GM23248 (cell line): ENCODE data around the gene BSPH1.
"Not testable (repeated sequence)": the region's sequence is repeated elsewhere in the genome, so short reads cannot be mapped to it uniquely, and the experiment has no call there.

Experiments
- EZH2 ChIP-seq: fragments of 200-600 bp; sonication (generic); IDR thresholded peaks from 2 replicates; pipeline ENCODE4 v1.6.1; 2018; ENCODE audit warnings: antibody characterized with exemption, mild to moderate bottlenecking; ENCODE audit not compliant: insufficient read depth, poor library complexity, severe bottlenecking
- EZH2phosphoT487 ChIP-seq: fragments of 200-600 bp; sonication (generic); IDR thresholded peaks from 2 replicates; pipeline ENCODE4 v1.6.1; 2018; ENCODE audit warnings: antibody characterized with exemption, moderate library complexity, mild to moderate bottlenecking, low read depth; ENCODE audit not compliant: insufficient read depth

DNA sequence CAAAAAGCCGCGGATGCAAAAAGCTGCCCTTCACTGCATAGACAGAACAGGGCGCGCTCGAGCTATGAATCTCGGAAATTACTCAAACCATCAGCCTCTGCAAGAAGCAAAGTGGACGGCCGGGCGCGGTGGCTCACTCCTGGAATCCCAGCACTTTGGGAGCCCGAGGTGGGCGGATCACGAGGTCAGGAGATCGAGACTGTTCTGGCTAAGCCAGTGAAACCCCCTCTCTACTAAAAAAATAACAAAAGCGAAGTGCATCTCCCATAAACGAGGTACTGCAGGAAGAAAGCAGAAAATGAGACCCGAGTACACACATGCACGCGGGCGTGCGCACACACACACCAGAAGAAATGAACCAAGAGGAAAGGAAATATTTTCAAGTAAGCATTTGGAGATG lies 39.8 kb downstream of the BSPH1 start:
- not testable (repeated sequence) for TF ChIP-seq EZH2, EZH2phosphoT487
